ENCODE measurements around the gene ACYP1.

ACYP1 gene

DNA sequence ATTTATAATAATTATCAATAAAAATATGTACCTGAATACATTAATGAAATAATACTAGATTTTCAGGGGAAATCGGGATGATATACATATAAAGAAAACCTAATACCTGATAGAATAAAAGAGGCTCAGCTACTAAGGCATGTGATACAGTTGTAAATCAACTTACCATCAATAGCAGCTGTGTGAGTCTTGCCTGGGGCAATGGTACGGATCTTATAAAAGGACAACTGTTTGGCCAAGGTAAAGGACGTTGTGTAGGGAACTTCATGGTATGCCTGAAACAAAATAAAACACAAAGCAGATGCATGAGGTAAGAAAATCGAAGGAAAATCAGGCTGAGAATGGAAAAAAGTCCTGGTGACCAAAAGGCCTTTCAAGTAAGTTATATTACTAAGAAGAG lies 37.7 kb upstream of the ACYP1 start:
- no peaks in the 10 kb centered on the region for H3K27me3 ChIP-seq (ENCODE audit: insufficient read depth, poor library complexity, severe bottlenecking)
- H3K4me3 ChIP-seq (replicated peaks; ENCODE audit: insufficient read depth, low read length) = no peak overlapping the region
- DNase-seq (ENCODE audit: low read depth in 1 of 2, low spot score in 1 of 2) = no peak
- no peak for TF ChIP-seq POLR2AphosphoS5 (IDR thresholded peaks at IDR 0.05; ENCODE audit: low read depth)
- no peak for TF ChIP-seq SPI1 (IDR thresholded peaks at IDR 0.05; ENCODE audit: borderline replicate concordance, low read depth)
- TF ChIP-seq GABPA (IDR thresholded peaks at IDR 0.05; ENCODE audit: low read depth) = no peak
- TF ChIP-seq, protein P1, sequence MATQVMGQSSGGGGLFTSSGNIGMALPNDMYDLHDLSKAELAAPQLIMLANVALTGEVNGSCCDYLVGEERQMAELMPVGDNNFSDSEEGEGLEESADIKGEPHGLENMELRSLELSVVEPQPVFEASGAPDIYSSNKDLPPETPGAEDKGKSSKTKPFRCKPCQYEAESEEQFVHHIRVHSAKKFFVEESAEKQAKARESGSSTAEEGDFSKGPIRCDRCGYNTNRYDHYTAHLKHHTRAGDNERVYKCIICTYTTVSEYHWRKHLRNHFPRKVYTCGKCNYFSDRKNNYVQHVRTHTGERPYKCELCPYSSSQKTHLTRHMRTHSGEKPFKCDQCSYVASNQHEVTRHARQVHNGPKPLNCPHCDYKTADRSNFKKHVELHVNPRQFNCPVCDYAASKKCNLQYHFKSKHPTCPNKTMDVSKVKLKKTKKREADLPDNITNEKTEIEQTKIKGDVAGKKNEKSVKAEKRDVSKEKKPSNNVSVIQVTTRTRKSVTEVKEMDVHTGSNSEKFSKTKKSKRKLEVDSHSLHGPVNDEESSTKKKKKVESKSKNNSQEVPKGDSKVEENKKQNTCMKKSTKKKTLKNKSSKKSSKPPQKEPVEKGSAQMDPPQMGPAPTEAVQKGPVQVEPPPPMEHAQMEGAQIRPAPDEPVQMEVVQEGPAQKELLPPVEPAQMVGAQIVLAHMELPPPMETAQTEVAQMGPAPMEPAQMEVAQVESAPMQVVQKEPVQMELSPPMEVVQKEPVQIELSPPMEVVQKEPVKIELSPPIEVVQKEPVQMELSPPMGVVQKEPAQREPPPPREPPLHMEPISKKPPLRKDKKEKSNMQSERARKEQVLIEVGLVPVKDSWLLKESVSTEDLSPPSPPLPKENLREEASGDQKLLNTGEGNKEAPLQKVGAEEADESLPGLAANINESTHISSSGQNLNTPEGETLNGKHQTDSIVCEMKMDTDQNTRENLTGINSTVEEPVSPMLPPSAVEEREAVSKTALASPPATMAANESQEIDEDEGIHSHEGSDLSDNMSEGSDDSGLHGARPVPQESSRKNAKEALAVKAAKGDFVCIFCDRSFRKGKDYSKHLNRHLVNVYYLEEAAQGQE (IDR thresholded peaks at IDR 0.05; ENCODE audit: insufficient replicate concordance, low read depth) = no peak
- TF ChIP-seq, protein P2, sequence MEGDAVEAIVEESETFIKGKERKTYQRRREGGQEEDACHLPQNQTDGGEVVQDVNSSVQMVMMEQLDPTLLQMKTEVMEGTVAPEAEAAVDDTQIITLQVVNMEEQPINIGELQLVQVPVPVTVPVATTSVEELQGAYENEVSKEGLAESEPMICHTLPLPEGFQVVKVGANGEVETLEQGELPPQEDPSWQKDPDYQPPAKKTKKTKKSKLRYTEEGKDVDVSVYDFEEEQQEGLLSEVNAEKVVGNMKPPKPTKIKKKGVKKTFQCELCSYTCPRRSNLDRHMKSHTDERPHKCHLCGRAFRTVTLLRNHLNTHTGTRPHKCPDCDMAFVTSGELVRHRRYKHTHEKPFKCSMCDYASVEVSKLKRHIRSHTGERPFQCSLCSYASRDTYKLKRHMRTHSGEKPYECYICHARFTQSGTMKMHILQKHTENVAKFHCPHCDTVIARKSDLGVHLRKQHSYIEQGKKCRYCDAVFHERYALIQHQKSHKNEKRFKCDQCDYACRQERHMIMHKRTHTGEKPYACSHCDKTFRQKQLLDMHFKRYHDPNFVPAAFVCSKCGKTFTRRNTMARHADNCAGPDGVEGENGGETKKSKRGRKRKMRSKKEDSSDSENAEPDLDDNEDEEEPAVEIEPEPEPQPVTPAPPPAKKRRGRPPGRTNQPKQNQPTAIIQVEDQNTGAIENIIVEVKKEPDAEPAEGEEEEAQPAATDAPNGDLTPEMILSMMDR (IDR thresholded peaks at IDR 0.05; ENCODE audit: insufficient read depth, low read length) = no peak
- no peak overlapping the region for H3K27ac ChIP-seq (replicated peaks)

DNA sequence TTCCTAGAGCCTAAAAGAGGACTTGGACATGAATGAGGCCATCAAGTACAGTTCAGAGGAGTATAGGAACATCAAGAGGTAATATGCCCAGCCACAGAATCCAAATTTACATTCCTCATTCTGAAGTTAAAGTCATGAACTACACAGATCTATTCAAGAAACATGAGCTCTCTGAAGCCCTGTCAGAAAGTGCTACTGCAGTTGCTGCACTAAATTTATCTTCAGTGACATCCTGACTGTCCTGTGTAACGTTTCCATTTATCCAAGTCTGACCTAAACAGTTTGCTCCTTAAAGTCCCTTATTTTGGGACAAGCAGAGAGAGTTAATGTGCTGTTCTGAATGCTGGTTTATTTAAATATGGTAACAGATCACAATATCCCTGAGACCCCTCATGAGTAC lies 34.9 kb upstream of the ACYP1 start:
- TF ChIP-seq, protein P1 (IDR thresholded peaks at IDR 0.05; ENCODE audit: insufficient replicate concordance, low read depth) = no peak
- TF ChIP-seq GABPA (IDR thresholded peaks at IDR 0.05; ENCODE audit: low read depth) (no peak), SPI1 (IDR thresholded peaks at IDR 0.05; ENCODE audit: borderline replicate concordance, low read depth) (no peak), POLR2AphosphoS5 (IDR thresholded peaks at IDR 0.05; ENCODE audit: low read depth) (no peak)
- TF ChIP-seq, protein P2 (IDR thresholded peaks at IDR 0.05; ENCODE audit: insufficient read depth, low read length) = no peak
- H3K27me3 ChIP-seq (ENCODE audit: insufficient read depth, poor library complexity, severe bottlenecking) = no peaks in the 10 kb centered on the region
- no peak for DNase-seq (ENCODE audit: low read depth in 1 of 2, low spot score in 1 of 2)
- H3K27ac ChIP-seq (replicated peaks) = no peak overlapping the region
- H3K4me3 ChIP-seq (replicated peaks; ENCODE audit: insufficient read depth, low read length) = no peak overlapping the region

DNA sequence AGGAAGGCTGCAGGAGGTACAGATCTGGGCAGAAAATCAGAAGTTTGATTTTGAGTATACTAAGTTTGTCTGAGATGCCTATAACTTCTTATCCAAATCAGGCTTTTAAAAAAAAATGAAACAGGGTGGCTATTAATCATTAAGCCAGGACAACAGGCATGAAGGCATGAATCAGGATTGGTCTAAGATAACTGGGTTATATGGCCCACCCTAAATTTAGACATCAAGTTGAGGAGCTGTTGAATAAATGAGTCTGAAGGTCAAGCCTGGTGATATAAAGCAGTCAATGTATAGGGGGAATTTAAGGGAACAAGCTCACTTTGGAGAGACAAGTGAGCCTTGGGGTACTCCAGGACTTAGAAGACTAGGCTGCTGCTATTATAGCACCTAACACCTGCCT lies 34.4 kb upstream of the ACYP1 start:
- Histone ChIP-seq H3K27me3 (ENCODE audit: insufficient read depth, poor library complexity, severe bottlenecking) (no peaks in the 10 kb centered on the region), H3K27ac (replicated peaks) (no peak overlapping the region), H3K4me3 (replicated peaks; ENCODE audit: insufficient read depth, low read length) (no peak overlapping the region)
- no peak for DNase-seq (ENCODE audit: low read depth in 1 of 2, low spot score in 1 of 2)
- TF ChIP-seq, protein P1 (IDR thresholded peaks at IDR 0.05; ENCODE audit: insufficient replicate concordance, low read depth) = no peak
- TF ChIP-seq SPI1 (IDR thresholded peaks at IDR 0.05; ENCODE audit: borderline replicate concordance, low read depth) = no peak
- TF ChIP-seq, protein P2 (IDR thresholded peaks at IDR 0.05; ENCODE audit: insufficient read depth, low read length) = no peak
- no peak for TF ChIP-seq GABPA (IDR thresholded peaks at IDR 0.05; ENCODE audit: low read depth)
- no peak for TF ChIP-seq POLR2AphosphoS5 (IDR thresholded peaks at IDR 0.05; ENCODE audit: low read depth)
